K562 (cell line): ENCODE data around the gene PTCRA. TPM values are rescaled to one million over a fixed set of nuclear protein-coding genes. Genes with fewer than 3 reads are reported as not detected.

Experiments
- CHCHD3 ChIP-seq: fragments of 250-450 bp; sonication (Bioruptor Pico); IDR thresholded peaks from 2 replicates; pipeline ENCODE4 v2.1.2; 2022; ENCODE audit warnings: mild to moderate bottlenecking
- CREM ChIP-seq: IDR thresholded peaks from 2 replicates; pipeline ENCODE4 v1.6.1; 2014; ENCODE audit warnings: antibody characterized with exemption, low read depth
- ILK ChIP-seq: fragments of 450-650 bp; IDR thresholded peaks from 2 replicates; pipeline ENCODE4 v1.6.1; 2016; ENCODE audit warnings: missing genetic modification characterization, low read depth, mild to moderate bottlenecking, missing compliant biosample characterization, moderate library complexity, borderline replicate concordance
- MAFK ChIP-seq: IDR thresholded peaks from 2 replicates; pipeline ENCODE4 v1.6.1; 2011; ENCODE audit warnings: low read length, improper control_type of control experiment
- NELFE ChIP-seq: IDR thresholded peaks from 2 replicates; pipeline ENCODE4 v1.6.1; 2011; ENCODE audit warnings: mild to moderate bottlenecking; ENCODE audit not compliant: insufficient read depth, insufficient read length
- POLR2A ChIP-seq: fragments of 450-650 bp; conservative IDR thresholded peaks from 2 replicates; pipeline ENCODE4 v1.6.1; 2016
- TAF7 ChIP-seq: fragments of 450-650 bp; IDR thresholded peaks from 2 replicates; pipeline ENCODE4 v1.6.1; 2016; ENCODE audit warnings: missing genetic modification characterization, missing compliant biosample characterization
- THAP7 ChIP-seq: fragments of 250-450 bp; sonication (Bioruptor Pico); IDR thresholded peaks from 2 replicates; pipeline ENCODE4 v1.5.0; 2021
- ZBTB33 ChIP-seq: sonication (generic); formaldehyde crosslinking; IDR thresholded peaks from 2 replicates; pipeline ENCODE4 v1.8.1; 2023; ENCODE audit warnings: mild to moderate bottlenecking, missing genetic modification reagents
- polyA plus RNA-seq, 8 experiments: library from polyadenylated mRNA; depleted of rRNA in 4 of 8; stranded (reverse) in 5 of 8; unstranded in 3 of 8; fragments of >200 nt; fragmentation: Nextera tagmentation in 2 of 8; fragmentation: Illumina TruSeq in 1 of 8; extraction: Ambion mirVana in 2 of 8; extraction: Trizol in 1 of 8; gene quantifications; 2 replicates each; pipeline versions ENCODE4 v1.2.1 to v1.2.3, GENCODE V29; 2011 to 2014; ENCODE audit warnings: inconsistent platforms in 1 of 8, missing spikeins in 1 of 8
- total RNA-seq, 7 experiments: library from RNA; depleted of rRNA in 6 of 7; stranded (reverse); fragments of >200 nt in 6 of 7; fragmentation: Illumina TruSeq in 2 of 7; extraction: Trizol in 2 of 7; gene quantifications; 2 replicates each; pipeline versions ENCODE4 v1.2.1 to v1.2.3, GENCODE V29; 2011 to 2021; ENCODE audit warnings: low replicate concordance in 1 of 7
- TF ChIP-seq, protein P1 (sequence below): fragments of 250-450 bp; sonication (Bioruptor Pico); IDR thresholded peaks from 2 replicates; pipeline ENCODE4 v1.4.0; 2020; ENCODE audit warnings: mild to moderate bottlenecking, moderate library complexity
- TF ChIP-seq, protein P2 (sequence below): fragments of 450-650 bp; IDR thresholded peaks from 2 replicates; pipeline ENCODE4 v1.6.1; 2018; ENCODE audit not compliant: partially characterized antibody
- TF ChIP-seq, protein P3 (sequence below): fragments of 450-650 bp; IDR thresholded peaks from 2 replicates; pipeline ENCODE4 v1.7.0; 2016; ENCODE audit warnings: borderline replicate concordance
- TF ChIP-seq, protein P4 (sequence below): fragments of 450-650 bp; formaldehyde crosslinking; IDR thresholded peaks from 2 replicates; pipeline ENCODE4 v1.4.0; 2020; ENCODE audit warnings: mild to moderate bottlenecking, moderate library complexity

Gene PTCRA
- total and polyA plus RNA-seq, 9 of the 15 experiments (the other 6 are each of a cell fraction or from before 2014, with no cell fraction given) = 0.21 TPM; not detected in 8

GRCh38 chr6:42928986-42929820 is 13.3 kb downstream of the PTCRA start, which contains the start of gene CNPY3 (continued):
- TF ChIP-seq, protein P1, sequence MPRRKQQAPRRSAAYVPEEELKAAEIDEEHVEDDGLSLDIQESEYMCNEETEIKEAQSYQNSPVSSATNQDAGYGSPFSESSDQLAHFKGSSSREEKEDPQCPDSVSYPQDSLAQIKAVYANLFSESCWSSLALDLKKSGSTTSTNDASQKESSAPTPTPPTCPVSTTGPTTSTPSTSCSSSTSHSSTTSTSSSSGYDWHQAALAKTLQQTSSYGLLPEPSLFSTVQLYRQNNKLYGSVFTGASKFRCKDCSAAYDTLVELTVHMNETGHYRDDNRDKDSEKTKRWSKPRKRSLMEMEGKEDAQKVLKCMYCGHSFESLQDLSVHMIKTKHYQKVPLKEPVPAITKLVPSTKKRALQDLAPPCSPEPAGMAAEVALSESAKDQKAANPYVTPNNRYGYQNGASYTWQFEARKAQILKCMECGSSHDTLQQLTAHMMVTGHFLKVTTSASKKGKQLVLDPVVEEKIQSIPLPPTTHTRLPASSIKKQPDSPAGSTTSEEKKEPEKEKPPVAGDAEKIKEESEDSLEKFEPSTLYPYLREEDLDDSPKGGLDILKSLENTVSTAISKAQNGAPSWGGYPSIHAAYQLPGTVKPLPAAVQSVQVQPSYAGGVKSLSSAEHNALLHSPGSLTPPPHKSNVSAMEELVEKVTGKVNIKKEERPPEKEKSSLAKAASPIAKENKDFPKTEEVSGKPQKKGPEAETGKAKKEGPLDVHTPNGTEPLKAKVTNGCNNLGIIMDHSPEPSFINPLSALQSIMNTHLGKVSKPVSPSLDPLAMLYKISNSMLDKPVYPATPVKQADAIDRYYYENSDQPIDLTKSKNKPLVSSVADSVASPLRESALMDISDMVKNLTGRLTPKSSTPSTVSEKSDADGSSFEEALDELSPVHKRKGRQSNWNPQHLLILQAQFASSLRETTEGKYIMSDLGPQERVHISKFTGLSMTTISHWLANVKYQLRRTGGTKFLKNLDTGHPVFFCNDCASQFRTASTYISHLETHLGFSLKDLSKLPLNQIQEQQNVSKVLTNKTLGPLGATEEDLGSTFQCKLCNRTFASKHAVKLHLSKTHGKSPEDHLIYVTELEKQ (CRISPR knock-in tag) = no peak
- peak; percentile 58 for TF ChIP-seq TAF7 (tag)
- TF ChIP-seq NELFE = no peak
- TF ChIP-seq, protein P2, sequence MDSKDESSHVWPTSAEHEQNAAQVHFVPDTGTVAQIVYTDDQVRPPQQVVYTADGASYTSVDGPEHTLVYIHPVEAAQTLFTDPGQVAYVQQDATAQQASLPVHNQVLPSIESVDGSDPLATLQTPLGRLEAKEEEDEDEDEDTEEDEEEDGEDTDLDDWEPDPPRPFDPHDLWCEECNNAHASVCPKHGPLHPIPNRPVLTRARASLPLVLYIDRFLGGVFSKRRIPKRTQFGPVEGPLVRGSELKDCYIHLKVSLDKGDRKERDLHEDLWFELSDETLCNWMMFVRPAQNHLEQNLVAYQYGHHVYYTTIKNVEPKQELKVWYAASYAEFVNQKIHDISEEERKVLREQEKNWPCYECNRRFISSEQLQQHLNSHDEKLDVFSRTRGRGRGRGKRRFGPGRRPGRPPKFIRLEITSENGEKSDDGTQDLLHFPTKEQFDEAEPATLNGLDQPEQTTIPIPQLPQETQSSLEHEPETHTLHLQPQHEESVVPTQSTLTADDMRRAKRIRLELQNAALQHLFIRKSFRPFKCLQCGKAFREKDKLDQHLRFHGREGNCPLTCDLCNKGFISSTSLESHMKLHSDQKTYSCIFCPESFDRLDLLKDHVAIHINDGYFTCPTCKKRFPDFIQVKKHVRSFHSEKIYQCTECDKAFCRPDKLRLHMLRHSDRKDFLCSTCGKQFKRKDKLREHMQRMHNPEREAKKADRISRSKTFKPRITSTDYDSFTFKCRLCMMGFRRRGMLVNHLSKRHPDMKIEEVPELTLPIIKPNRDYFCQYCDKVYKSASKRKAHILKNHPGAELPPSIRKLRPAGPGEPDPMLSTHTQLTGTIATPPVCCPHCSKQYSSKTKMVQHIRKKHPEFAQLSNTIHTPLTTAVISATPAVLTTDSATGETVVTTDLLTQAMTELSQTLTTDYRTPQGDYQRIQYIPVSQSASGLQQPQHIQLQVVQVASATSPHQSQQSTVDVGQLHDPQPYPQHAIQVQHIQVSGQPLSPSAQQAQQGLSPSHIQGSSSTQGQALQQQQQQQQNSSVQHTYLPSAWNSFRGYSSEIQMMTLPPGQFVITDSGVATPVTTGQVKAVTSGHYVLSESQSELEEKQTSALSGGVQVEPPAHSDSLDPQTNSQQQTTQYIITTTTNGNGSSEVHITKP = peak; percentile 31
- TF ChIP-seq, protein P3, sequence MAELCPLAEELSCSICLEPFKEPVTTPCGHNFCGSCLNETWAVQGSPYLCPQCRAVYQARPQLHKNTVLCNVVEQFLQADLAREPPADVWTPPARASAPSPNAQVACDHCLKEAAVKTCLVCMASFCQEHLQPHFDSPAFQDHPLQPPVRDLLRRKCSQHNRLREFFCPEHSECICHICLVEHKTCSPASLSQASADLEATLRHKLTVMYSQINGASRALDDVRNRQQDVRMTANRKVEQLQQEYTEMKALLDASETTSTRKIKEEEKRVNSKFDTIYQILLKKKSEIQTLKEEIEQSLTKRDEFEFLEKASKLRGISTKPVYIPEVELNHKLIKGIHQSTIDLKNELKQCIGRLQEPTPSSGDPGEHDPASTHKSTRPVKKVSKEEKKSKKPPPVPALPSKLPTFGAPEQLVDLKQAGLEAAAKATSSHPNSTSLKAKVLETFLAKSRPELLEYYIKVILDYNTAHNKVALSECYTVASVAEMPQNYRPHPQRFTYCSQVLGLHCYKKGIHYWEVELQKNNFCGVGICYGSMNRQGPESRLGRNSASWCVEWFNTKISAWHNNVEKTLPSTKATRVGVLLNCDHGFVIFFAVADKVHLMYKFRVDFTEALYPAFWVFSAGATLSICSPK = no peak
- no peak for TF ChIP-seq MAFK
- TF ChIP-seq, protein P4, sequence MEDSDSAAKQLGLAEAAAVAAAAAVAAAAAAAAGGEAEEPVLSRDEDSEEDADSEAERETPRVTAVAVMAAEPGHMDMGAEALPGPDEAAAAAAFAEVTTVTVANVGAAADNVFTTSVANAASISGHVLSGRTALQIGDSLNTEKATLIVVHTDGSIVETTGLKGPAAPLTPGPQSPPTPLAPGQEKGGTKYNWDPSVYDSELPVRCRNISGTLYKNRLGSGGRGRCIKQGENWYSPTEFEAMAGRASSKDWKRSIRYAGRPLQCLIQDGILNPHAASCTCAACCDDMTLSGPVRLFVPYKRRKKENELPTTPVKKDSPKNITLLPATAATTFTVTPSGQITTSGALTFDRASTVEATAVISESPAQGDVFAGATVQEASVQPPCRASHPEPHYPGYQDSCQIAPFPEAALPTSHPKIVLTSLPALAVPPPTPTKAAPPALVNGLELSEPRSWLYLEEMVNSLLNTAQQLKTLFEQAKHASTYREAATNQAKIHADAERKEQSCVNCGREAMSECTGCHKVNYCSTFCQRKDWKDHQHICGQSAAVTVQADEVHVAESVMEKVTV (CRISPR knock-in tag) = no peak
- no peak for TF ChIP-seq THAP7 (CRISPR knock-in tag)
- peak; percentile 88 for TF ChIP-seq POLR2A
- peak; percentile 74 for TF ChIP-seq ZBTB33 (CRISPR knock-in tag)
- peak; percentile 80 for TF ChIP-seq CREM
- no peak for TF ChIP-seq CHCHD3 (CRISPR knock-in tag)
- no peak for TF ChIP-seq ILK (tag)
